Fibroblast of pulmonary artery (primary cell): ENCODE measurements around the gene KRTAP10-7.
"Not testable (repeated sequence)": the region's sequence is repeated elsewhere in the genome, so short reads cannot be mapped to it uniquely, and the experiment has no call there.

Experiments
- DNase-seq: peaks from one replicate; pipeline ENCODE4 v3.0.0-alpha.2; 2010; ENCODE audit warnings: low read depth
- H3K4me3 ChIP-seq: replicated peaks from 2 replicates; pipeline ENCODE4 v1.5.1; 2011; ENCODE audit warnings: low read depth, mild to moderate bottlenecking, control low read depth, low read length, moderate library complexity
- CTCF ChIP-seq: IDR thresholded peaks from 2 replicates; pipeline ENCODE4 v1.5.1; 2011; ENCODE audit warnings: mild to moderate bottlenecking, control low read depth, low read length, inconsistent platforms; ENCODE audit errors: missing control alignments

KRTAP10-7 gene

DNA sequence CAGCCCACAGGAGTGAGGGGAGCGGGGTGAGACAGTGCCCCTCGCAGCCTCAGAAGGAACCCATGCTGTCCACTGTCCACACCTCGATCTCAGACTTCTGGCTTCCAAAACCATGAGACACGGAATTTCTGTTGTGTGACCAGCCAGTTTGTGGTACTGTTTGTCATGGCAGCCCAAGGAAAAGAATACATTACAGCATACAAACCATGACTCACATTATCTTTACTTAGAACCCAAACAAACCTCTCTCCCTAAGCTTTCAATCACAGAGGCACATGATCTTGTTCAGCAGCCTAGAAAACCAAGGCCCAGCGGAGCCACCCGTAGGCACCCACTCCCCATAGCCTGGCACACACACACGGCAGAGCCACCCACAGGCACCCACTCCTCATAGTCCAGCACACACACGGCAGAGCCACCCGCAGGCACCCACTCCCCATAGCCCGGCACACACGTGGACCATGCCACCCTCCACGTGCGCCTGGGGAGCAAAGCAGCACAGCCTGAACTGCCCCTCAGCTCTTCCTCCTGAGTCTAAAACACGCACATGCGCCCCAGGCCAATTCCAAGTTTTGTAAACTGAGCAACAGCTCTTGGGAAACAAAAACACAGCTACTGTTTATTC is 27.3 kb upstream of the KRTAP10-7 start:
- no peak for TF ChIP-seq CTCF
- H3K4me3 ChIP-seq, result no peak overlapping the region
- DNase-seq, result no peak

DNA sequence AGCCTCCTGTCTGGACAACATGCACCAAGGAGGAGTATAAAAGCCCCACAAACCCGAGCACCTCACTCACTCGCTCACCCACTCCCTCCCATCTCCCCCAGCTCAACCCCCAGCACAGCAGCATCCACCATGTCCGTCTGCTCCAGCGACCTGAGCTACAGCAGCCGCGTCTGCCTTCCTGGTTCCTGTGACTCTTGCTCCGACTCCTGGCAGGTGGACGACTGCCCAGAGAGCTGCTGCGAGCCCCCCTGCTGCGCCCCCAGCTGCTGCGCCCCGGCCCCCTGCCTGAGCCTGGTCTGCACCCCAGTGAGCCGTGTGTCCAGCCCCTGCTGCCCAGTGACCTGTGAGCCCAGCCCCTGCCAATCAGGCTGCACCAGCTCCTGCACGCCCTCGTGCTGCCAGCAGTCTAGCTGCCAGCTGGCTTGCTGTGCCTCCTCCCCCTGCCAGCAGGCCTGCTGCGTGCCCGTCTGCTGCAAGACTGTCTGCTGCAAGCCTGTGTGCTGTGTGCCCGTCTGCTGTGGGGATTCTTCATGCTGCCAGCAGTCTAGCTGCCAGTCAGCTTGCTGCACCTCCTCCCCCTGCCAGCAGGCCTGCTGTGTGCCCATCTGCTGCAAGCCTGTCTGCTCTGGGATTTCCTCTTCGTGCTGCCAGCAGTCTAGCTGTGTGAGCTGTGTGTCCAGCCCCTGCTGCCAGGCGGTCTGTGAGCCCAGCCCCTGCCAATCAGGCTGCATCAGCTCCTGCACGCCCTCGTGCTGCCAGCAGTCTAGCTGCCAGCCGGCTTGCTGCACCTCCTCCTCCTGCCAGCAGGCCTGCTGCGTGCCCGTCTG is 26.6 kb upstream of the KRTAP10-7 start, which contains the start of gene KRTAP10-4:
Gene KRTAP10-4, plus strand, starts transcription at position 100 of the 827 bp plus-strand sequence. Its CDS starts 30 bp downstream, at position 130.
- not testable (repeated sequence) for DNase-seq, H3K4me3 ChIP-seq

GRCh38 chr21:44574457-44575306 is 25.7 kb upstream of the KRTAP10-7 start:
- H3K4me3 ChIP-seq, result no peak overlapping the region
- DNase-seq, result no peak
- TF ChIP-seq CTCF, result no peak

- no peak for DNase-seq
- TF ChIP-seq CTCF, result no peak
Observed at GRCh38 chr21:44575307-44576024, 24.9 kb upstream of the KRTAP10-7 start.

DNA sequence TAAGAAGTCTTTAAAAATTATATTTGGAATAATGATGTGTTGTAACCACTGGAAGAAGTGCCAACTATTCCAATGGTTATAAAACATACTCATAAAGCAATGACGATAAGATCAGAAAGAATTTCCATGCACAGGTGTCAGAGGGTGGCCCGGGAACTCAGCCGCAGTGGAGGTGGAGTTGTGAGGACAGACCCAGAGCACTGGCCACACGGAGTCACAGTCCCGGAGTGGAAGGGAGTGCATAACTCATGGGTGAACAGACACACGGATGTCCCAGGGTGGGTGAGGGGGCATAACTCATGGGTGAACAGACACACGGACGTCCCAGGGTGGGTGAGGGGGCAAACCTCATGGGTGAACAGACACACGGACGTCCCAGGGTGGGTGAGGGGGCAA is 24.4 kb upstream of the KRTAP10-7 start:
- DNase-seq, result no peak
- H3K4me3 ChIP-seq, result no peak overlapping the region
- no peak for TF ChIP-seq CTCF

More at GRCh38 chr21:44575307-44576024, 24.9 kb upstream of the KRTAP10-7 start:
- no peak overlapping the region for H3K4me3 ChIP-seq

- no peak for DNase-seq
- TF ChIP-seq CTCF, result no peak
- no peak overlapping the region for H3K4me3 ChIP-seq
Observed at GRCh38 chr21:44578371-44579055, 21.9 kb upstream of the KRTAP10-7 start.
